ENCODE measurements around the gene SCUBE1. TPM values are rescaled to one million over a fixed set of nuclear protein-coding genes. Genes with fewer than 3 reads are reported as not detected.

Gene SCUBE1
- total RNA-seq, 1 donor from 2014 or later, result 21.2 TPM

DNA sequence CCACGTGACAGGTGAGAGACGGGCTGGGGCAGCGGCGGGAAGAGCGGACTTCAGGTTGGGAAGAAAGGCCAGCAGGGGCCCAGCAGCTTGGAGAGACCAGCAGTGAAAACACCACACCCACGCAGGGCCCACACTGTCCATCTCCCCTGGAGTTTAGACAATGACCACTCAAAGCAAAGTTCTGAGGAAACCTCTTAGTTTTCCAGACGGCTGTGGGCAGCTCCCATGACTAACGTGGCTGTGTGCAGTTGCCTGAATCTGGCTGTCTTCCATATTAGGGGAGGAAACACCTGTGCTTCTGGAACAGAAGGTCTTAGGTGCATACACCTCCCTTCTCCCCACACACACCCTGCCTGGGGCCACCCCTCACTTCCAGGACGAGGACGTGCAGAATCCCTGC lies 85.6 kb downstream of the SCUBE1 start:
- DNase-seq, result no peak

DNA sequence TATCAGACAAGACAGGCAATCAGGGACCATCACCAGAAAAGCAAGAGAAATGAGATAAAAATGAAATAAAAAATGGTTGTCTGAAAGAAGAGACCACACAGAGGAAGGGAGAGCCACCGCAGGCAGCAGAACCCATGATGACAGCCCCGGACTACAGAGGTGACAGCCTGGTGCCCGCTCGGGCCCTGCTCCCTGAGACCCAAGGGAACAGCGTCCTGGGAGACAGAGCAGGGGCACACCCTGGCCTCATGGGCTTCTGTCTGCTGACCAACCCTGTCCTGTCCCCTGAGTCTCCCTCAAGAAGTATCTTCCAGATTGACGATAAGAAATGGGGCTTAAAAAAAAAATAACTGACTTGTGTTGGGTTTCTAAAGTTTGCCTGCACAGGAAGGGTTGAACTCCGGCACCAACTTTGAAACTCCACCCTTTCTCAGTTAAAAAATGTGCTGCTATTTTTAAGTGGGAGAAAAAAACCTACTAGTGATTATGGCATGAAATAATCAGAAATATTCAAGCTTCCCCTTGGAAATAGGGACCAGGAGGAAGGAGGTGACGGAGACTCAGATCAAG lies 86.1 kb downstream of the SCUBE1 start:
- DNase-seq, result no peak

DNA sequence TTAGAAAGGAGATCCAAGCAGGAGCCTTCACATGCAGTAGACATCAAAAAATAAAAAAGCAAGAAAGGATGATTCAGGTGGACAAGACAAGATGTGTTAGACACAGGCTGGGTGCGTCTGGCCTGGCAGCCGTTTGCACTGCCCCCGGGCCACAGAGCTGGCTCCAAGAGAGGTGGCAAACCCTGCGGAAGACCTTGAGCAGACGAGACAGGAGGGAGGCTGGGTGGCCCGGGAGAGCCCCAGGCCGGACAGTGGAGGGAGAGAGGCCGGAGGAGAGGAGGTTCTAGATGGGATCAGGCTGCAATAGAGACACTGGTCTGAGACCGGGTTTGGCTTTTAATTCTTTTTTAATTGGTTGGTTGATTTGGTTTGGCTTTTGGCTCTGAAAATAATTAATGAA lies 86.6 kb downstream of the SCUBE1 start:
- no peak for DNase-seq

DNA sequence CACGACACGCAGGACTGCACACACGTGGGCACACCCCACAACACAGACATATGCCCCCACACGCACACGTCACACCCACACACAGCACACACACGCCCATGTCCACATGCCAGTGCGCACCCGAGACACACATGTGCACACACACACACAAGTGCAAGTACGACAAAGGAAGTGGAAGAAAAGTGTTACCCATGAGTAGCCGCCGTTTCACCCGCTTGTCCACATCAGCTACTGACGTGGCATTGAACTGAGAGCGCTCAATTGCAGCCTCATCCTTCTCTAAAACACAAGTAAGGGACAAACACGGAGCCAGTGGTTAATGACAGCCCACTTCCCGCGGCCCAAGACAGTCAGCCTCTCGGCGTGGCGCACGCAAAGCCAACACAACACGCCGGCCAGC lies 87.9 kb downstream of the SCUBE1 start:
- DNase-seq, result no peak

DNA sequence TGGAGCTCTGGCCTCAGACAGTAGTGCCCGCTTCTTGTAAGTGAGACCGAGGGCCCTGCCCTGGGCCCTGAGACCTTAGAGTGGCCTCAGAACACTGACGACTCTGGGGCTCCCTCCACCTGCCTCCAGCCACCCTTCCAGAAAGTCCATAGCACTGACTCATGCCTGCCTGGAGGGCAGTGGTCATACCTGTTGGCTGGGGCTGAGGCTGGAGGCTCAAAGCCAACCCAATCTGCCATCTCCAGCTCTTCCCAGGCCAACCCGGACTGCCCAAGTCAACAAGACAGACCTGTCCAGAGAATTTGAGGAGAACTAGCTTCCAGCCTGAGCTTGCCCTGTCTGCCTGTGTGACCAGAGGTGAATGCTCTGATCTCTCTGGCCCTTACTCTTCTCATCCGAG lies 89.3 kb downstream of the SCUBE1 start:
- DNase-seq, result no peak

DNA sequence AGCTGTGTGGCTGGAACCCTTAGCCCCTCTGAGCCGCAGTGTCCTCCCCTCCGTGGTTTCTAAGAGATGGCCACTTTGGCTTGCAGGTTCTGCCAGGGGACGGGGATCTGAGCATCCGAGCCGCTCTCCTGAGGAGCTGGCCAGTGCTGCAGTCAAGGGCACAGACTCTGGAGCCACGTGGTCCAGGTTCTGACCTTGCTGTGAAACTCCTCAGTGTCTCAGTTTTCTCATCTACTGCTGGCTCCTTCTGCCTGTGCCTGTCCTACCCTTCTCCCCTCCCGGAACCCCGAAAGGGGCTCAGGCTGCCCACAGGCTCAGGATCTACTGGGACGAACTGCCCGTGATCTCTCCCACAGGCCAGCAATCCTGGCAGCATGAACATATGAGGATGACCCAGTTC lies 90.9 kb downstream of the SCUBE1 start:
- no peak for DNase-seq

DNA sequence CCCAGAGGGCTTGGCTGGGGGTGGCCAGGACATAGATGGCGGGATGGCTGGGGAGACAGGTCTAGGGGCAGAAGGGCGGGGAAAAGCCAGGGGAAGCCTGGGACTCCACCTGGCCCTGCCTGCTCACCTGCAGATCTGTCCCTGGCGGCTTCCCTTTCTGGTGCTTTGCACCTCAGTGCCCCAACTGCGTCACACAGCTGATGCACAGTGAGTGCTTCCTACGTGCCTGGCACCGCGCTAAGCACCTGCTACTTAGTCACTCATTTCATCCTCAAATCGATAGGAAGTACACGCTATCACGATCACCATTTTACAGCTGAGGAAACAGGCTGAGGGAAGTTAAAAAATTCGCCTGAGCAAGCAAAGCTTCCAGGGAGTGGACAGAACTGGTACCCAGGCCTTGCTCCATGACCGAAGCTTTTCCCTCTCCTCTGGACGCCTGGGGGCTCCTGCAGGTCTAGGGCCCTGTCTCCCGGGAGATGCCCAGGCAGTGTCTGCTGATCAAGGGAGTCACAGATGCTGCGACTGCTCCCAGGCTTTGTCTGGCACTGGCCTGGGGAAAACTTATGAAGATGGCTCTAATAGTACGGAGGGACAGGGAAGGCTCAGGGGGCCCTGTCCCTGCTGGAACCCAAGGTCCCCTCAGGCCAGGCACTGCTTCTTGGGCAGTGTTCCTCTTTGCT lies 93.2 kb downstream of the SCUBE1 start:
- DNase-seq, result no peak

DNA sequence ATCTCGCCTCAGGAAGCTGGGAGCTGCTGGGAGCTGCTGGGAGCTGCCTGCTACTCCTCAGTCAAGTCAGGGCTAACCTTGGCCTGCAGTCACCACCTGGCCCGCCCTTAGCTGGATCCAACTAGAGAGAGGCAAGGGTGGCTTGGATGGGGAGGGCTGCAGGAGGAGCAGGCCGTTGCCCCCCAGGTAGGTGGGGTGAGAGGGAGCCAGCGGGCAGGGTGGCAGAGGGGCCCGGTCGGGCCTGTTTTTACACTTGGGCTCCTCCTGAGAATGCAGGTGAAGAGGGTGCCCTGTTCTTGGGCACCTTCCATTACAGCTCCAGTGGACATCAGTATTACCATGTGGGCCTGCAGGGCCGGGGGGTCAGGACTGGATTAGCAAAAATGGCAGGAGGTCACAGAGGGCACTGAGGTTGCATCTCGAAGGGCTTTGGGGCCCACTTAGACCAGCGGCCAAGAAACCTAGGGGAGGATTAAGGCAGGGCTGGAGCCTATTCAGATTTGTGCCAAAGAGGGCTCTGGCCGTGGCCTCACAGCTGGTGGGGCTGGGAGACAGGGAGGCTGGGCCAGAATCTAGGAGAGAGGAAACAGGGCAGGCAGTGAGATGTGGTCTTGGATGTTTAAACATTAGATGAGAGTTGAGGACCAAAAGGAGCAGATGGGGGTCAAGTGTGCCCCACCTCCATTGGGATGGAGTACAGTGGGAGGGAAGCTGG lies 95.5 kb downstream of the SCUBE1 start:
- DNase-seq, result no peak

DNA sequence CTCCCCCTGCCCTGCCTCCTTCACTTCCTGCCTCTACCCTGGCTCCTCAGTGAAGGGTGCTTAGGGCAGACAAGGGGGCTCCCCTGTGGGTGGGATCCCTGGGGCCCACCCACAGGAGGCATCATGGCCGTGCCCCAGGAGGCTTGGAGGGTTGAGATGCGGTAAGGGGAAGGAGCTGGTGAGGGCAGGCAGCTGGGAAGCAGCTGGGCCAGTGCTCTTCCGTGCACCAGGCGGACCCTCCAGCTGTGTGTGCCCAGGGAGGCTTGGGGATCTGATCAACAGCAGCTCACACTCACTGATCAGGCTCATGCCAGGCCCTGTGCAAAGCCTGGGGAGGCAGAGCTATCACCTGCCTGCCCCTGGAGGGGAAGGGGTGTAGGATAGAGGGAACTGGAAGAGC lies 97.0 kb downstream of the SCUBE1 start:
- DNase-seq, result no peak

DNA sequence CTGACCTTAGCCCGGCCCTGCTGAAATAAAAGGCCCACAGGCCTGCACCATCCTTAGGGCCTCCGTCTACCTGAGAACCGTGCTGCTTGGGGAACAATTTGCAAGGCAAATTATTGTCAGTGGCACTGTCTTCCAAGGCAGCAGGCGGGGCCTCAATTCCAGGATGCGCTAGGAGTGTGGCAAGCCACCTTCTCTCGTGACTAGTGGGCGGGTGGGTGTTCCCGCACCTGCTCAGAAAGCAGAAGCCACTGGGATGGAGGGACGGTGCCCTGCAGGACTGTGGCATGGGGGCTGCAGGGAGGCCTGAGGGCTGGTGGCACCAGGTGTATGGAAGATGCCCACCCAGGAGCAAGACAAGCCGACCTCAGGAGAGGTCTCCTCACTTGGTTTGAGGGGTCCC lies 97.5 kb downstream of the SCUBE1 start:
- DNase-seq, result no peak

DNA sequence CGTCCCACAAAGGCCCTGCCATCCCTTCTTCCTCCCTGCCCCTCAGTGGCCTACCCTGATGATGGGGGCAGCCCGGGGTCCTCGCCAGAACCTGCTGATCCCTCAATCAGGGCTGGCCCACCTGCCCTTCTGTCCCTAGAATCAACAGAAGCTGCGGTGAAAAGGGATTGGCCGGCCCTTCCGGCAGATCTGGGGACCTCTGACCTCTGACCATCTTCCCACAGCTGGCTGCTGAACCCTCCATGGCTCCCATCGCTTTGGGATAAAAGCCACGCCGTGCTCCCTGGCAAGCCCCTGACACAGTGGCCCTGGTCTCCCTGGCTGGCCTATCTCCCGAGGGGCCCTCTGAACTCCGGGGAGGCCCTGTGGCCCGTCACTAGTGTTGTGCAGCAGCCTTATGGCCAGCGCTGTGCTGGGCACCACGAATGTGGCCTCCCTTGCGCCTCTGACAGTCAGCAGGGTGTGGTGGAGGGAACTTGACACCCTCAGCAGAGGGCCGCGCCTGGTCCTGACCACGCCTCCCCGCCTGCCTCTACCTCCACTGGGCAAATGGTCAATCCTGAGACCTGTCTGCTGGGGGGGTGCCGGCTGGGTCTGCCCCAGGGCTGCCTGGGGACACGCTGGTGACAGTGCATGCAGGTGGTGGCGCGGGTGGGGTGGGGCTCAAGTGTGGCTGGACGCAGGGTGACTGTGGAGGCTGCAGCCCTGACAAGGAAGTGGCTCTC lies 98.2 kb downstream of the SCUBE1 start:
- no peak for DNase-seq

DNA sequence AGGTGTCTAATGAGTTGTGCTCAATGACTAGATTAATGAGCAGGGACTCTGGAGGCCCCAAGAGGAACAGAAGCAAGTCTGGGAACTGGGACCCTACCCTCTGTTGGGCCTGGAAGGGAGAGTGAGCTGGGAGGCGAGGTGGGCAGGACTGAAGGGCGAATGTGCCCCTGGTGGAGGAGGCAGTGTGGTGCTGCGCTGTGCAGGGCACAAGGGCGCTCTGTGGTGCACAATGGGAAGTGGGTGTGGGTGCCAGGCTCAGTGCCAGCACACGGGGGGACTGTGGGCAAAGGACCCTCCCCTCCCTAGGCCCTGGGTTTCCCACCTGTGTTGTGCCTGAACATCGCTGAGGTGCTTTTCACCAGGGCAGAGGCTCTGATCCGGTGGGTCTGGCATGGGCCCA lies 98.8 kb downstream of the SCUBE1 start:
- no peak for DNase-seq

DNA sequence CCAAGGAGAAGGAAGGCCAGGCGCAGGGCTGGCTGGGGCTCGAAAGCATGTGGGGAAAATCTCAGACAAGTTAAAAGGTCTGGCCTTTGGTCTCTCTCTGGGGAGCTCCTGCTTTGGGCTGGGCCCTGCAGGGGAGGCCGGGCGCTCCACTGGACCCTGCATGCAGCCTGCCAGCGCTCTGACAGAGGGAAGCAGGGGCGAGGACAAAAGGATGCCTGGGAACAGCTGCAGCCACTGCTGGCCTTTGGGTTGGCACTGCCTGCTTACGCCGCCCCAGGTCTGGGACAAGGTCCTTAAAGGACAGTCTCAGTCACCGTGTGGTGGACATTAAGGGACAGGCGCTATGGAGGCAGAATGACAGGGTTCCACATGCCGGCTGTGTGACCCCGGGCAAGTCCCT lies 99.8 kb downstream of the SCUBE1 start:
- DNase-seq, result no peak

DNA sequence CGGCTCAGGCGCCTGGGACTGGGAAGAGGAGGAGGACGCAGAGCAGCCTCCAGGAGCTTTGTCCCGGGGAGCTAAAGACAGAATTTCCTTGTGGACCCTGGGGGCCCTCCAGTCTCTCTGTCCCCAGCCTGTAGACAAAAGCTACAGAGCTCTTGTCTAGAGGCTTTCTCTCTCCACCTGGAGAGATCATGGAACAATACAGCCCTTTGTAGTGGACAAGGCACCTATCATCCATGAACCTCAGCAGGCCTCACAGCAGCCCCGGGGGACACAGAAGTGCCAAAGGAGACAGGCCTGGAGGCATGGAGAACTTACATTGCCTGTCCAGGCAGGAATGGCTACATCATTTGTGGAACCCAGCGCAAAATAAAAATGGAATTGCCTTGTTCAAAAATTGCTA lies 100.5 kb downstream of the SCUBE1 start:
- DNase-seq, result no peak

DNA sequence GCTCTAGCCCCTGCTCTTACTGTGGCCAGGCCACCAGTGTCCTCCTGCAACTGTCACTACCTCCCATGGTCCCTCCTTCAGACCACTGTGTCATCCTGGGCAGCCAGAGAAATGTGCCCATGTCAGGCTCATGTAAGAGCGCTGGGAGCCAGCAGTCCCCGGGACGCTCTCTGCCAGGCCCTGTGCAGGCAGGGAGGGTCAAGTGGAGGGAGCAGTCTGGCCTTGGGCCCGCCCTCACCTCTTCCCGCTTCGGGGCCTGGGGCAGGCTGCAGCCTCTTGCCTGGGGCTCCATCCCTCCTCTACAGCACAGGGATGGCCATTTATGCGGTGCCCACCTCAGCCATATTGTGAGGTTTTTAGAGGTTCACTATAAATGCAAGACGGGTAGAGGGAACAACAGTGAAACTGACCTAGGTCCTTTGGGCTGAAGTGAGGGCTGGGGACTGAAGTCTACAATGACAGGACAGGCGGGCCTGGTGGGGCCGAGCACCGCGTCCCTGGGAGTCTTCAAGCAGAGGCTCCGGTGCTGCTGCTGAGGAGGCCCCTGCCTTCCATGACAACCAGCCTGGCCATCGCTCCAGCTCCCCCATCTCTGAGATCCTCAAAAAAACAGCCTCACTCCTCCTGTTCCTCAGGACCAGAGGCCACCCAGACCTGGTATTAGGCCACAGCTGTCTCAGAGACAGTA lies 101.3 kb downstream of the SCUBE1 start:
- DNase-seq, result no peak

DNA sequence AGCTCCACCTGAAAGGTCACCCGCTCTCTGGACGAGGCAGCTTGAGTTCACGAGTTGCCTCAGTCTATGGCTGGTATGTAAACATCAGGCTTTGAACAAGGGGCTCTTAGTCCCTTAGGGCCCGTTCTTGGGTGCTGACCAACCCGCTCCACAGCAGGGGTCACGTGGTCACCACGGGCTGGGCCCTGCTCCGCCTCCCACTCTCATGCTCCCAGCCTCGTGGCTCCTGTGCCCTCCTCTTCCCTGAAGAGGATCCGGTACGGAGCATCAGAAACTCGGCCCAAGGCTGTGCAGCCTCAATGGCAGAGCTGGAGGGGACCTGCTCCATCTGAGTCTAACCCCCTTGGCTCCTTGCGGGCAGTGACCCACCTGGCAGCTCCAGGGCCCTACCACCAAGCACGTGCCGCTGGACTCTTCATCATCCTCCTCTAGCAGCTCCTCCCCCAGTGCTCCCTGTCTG lies 102.0 kb downstream of the SCUBE1 start:
- DNase-seq, result no peak

DNA sequence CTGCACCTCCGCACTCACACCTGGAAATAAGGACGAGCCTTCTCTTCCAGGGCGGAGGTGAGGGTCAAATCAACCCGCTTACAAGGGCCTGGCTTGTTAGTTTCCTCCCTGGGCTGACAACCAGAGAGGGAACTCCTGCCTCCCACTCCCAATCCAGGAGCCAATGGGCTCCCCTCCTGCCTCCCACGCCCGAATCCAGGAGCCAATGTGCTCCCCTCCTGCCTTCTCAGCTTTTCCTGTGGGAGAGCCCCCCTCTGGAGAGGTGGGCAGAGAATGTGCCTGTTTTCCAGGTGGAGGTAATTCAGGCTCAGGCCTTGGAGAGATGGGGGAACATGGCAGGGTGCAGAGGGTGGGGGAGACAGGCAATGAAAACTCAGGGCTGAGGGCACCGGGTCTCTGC lies 102.6 kb downstream of the SCUBE1 start:
- DNase-seq, result no peak

DNA sequence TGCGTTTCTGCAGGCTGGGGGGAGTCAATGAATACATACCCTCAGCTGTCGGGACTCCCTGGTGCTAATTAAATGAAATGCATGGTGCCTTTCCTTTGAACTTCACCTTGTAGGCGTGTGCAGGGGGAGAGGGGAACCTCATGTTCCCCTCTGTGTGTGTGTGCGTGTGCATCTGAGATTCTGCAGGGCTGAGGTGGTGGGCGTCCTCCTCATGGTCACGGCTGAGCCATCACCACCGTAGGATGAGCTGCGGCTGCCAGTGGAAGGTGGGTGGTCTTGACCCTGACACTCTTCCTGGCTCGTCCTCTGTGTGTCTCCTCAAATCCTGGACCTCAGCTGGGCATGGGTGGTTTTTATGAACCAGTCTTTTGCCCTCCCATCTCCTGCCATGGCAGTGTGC lies 103.2 kb downstream of the SCUBE1 start:
- no peak for DNase-seq

DNA sequence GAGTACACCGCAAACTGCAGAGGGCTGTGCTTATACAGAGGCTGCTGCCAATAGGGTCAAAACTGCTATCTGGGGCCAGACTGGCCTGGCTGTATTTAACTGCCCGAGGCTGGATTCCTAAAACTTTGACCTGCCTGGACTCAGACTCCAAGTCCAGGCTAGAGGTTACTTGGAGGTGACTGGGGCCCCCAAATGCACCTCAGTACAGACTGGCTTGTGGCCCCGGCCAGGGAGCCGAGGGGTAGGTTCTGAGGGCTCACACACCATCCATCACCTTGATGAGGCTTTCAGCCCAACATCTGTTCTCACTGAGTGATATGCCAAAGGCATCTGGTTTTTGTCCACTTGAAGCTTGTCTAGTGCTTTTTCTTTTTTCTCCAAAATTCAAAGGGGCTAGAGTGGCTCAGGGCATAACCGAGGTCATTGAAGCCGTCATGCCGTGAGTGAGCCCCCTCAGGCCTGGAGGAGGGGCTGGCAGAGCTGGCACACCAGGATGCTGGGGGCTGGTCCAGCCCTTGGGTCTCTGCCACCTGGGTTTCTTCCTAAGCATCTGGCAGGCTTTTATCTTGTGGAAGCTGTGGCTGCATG lies 103.9 kb downstream of the SCUBE1 start:
- no peak for DNase-seq

DNA sequence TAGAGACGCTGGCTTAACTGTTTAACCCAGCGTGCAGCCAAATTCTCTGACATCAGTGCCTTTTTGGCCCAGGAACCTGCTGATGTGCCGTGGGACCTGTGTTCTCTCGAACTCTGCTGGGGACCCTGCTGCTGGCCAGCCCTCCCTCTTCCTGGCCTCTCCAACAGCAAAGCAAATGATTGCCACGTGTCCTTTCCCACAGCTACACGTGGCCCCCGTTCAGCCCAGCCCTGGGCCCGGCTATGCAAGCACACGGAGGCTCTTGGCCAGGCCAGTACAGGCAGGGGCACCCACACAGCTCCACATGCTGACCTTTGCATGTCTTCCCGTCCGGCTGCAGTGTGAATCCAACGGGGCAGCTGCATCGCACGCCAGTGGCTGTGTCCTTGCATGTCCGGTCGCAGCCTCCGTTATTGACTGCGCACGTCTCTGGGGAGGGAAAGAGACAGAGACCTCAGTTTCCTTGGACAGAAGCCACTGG lies 104.6 kb downstream of the SCUBE1 start:
- no peak for DNase-seq

DNA sequence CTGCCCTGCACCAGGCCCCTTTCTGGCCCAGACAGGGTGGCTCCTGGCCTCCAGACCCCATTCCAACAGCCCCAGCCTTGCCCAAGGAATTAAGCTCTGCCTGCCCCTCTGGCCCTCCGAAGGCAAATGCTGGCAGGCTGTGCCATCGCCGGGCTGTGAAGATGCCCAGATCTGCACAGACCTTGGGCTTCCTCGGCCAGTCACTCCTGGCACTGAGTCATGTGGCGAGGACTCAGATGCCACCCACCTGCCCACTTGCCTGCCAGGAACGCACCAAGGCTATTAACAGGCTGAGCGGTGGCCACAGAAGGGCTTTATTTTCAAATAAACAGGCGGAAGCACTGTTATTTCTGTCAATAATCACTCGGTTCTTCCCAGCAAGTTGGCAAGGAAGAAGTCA lies 105.9 kb downstream of the SCUBE1 start:
- DNase-seq, result no peak
